Measurements from ENCODE around the gene OR10P1.
"Not testable (repeated sequence)": the region's sequence is repeated elsewhere in the genome, so short reads cannot be mapped to it uniquely, and the experiment has no call there.

Gene OR10P1

GRCh38 chr12:55636116-55636655 lies 506 bp upstream of the OR10P1 start:
- Mint-ChIP-seq H3K4me3 (no peak overlapping the region), H3K36me3 (no peaks in the 10 kb centered on the region), H3K9me3 (no peaks in the 10 kb centered on the region), H3K4me1 (peaks cover 2% of the 10 kb centered on the region), H3K27ac (no peak overlapping the region), H3K27me3 (peaks cover 14% of the 10 kb centered on the region)
- ATAC-seq (ENCODE audit: low read depth) (no peak), DNase-seq (ENCODE audit: low spot score in 2 of 2) (no peak)

- Mint-ChIP-seq H3K36me3 (no peaks in the 10 kb centered on the region), H3K9me3 (no peaks in the 10 kb centered on the region), H3K27ac (no peak overlapping the region), H3K4me3 (no peak overlapping the region), H3K4me1 (peaks cover 14% of the 10 kb centered on the region), H3K27me3 (peaks cover 10% of the 10 kb centered on the region)
- no peak for DNase-seq (ENCODE audit: low spot score in 2 of 2)
- no peak for ATAC-seq (ENCODE audit: low read depth)
These were observed 775 bp downstream of the OR10P1 start for GRCh38 chr12:55637467-55637866.

GRCh38 chr12:55641595-55641994 lies 4.9 kb downstream of the OR10P1 start:
- no peaks in the 10 kb centered on the region for H3K9me3 Mint-ChIP-seq
- H3K36me3 Mint-ChIP-seq = no peaks in the 10 kb centered on the region
- DNase-seq (ENCODE audit: low spot score in 2 of 2) (no peak), ATAC-seq (ENCODE audit: low read depth) (no peak)
- no peak overlapping the region for H3K4me3 Mint-ChIP-seq
- peaks cover 25% of the 10 kb centered on the region for H3K4me1 Mint-ChIP-seq
- peak overlapping the region; percentile 88 for H3K27ac Mint-ChIP-seq
- peaks cover 6% of the 10 kb centered on the region for H3K27me3 Mint-ChIP-seq

- H3K27ac Mint-ChIP-seq = peak overlapping the region; percentile 88
- peaks cover 1% of the 10 kb centered on the region for H3K9me3 Mint-ChIP-seq
- H3K4me1 Mint-ChIP-seq = peaks cover 29% of the 10 kb centered on the region
- no peaks in the 10 kb centered on the region for H3K36me3 Mint-ChIP-seq
- peak overlapping the region; percentile 39 for H3K4me3 Mint-ChIP-seq
- H3K27me3 Mint-ChIP-seq = peaks cover 2% of the 10 kb centered on the region
- DNase-seq (ENCODE audit: low spot score in 2 of 2) (no peak), ATAC-seq (ENCODE audit: low read depth) (peak; percentile 42)
These were observed 5.6 kb downstream of the OR10P1 start for GRCh38 chr12:55642267-55642666.

GRCh38 chr12:55642669-55643068 lies 6.0 kb downstream of the OR10P1 start:
- Mint-ChIP-seq H3K4me3 (peak overlapping the region; percentile 39), H3K36me3 (no peaks in the 10 kb centered on the region), H3K4me1 (peaks cover 29% of the 10 kb centered on the region), H3K27ac (peak overlapping the region; percentile 88), H3K27me3 (no peaks in the 10 kb centered on the region), H3K9me3 (peaks cover 1% of the 10 kb centered on the region)
- DNase-seq (ENCODE audit: low spot score in 2 of 2) (peak in 1 of 2 donors; percentile 27), ATAC-seq (ENCODE audit: low read depth) (peak; percentile 53)

GRCh38 chr12:55644591-55644990 lies 7.9 kb downstream of the OR10P1 start:
- ATAC-seq (ENCODE audit: low read depth) (no peak), DNase-seq (ENCODE audit: low spot score in 2 of 2) (no peak)
- H3K36me3 Mint-ChIP-seq = no peaks in the 10 kb centered on the region
- no peak overlapping the region for H3K4me3 Mint-ChIP-seq
- H3K27me3 Mint-ChIP-seq = no peaks in the 10 kb centered on the region
- peaks cover 2% of the 10 kb centered on the region for H3K9me3 Mint-ChIP-seq
- H3K4me1 Mint-ChIP-seq = peaks cover 29% of the 10 kb centered on the region
- no peak overlapping the region for H3K27ac Mint-ChIP-seq

- H3K36me3 Mint-ChIP-seq = peaks cover 4% of the 10 kb centered on the region
- H3K4me3 Mint-ChIP-seq = no peak overlapping the region
- peaks cover 7% of the 10 kb centered on the region for H3K9me3 Mint-ChIP-seq
- no peak for ATAC-seq (ENCODE audit: low read depth)
- peaks cover 25% of the 10 kb centered on the region for H3K4me1 Mint-ChIP-seq
- DNase-seq (ENCODE audit: low spot score in 2 of 2) = no peak
- H3K27me3 Mint-ChIP-seq = no peaks in the 10 kb centered on the region
- H3K27ac Mint-ChIP-seq = no peak overlapping the region
These were observed 10.3 kb downstream of the OR10P1 start for GRCh38 chr12:55647027-55647426.

- ATAC-seq (ENCODE audit: low read depth); H3K9me3 Mint-ChIP-seq; H3K27me3 Mint-ChIP-seq; DNase-seq (ENCODE audit: low spot score in 2 of 2); H3K4me3 Mint-ChIP-seq; H3K36me3 Mint-ChIP-seq: not testable (repeated sequence)
- peaks cover 12% of the 10 kb centered on the region for H3K4me1 Mint-ChIP-seq
- H3K27ac Mint-ChIP-seq = peak overlapping the region; percentile 49
These were observed 14.1 kb downstream of the OR10P1 start for GRCh38 chr12:55650620-55651298.

- no peaks in the 10 kb centered on the region for H3K27me3 Mint-ChIP-seq
- H3K27ac Mint-ChIP-seq = peak overlapping the region; percentile 49
- H3K4me1 Mint-ChIP-seq = peaks cover 13% of the 10 kb centered on the region
- H3K4me3 Mint-ChIP-seq = no peak overlapping the region
- DNase-seq (ENCODE audit: low spot score in 2 of 2) (no peak), ATAC-seq (ENCODE audit: low read depth) (no peak)
- peaks cover 4% of the 10 kb centered on the region for H3K36me3 Mint-ChIP-seq
- peaks cover 8% of the 10 kb centered on the region for H3K9me3 Mint-ChIP-seq
These were observed 14.6 kb downstream of the OR10P1 start for GRCh38 chr12:55651299-55651683.

GRCh38 chr12:55652352-55652751 lies 15.7 kb downstream of the OR10P1 start:
- no peak overlapping the region for H3K4me3 Mint-ChIP-seq
- ATAC-seq (ENCODE audit: low read depth) (peak; percentile 61), DNase-seq (ENCODE audit: low spot score in 2 of 2) (no peak)
- peaks cover 4% of the 10 kb centered on the region for H3K36me3 Mint-ChIP-seq
- no peaks in the 10 kb centered on the region for H3K27me3 Mint-ChIP-seq
- H3K27ac Mint-ChIP-seq = no peak overlapping the region
- H3K9me3 Mint-ChIP-seq = peaks cover 7% of the 10 kb centered on the region
- H3K4me1 Mint-ChIP-seq = peaks cover 12% of the 10 kb centered on the region

GRCh38 chr12:55653031-55653430 lies 16.3 kb downstream of the OR10P1 start:
- peak; percentile 16 for ATAC-seq (ENCODE audit: low read depth)
- Mint-ChIP-seq H3K4me1 (peaks cover 12% of the 10 kb centered on the region), H3K27me3 (no peaks in the 10 kb centered on the region), H3K9me3 (peaks cover 7% of the 10 kb centered on the region), H3K27ac (no peak overlapping the region), H3K36me3 (peaks cover 4% of the 10 kb centered on the region), H3K4me3 (no peak overlapping the region)
- DNase-seq (ENCODE audit: low spot score in 2 of 2) = no peak

- H3K4me1 Mint-ChIP-seq = peaks cover 12% of the 10 kb centered on the region
- DNase-seq (ENCODE audit: low spot score in 2 of 2) (no peak), ATAC-seq (ENCODE audit: low read depth) (no peak)
- peaks cover 6% of the 10 kb centered on the region for H3K9me3 Mint-ChIP-seq
- peaks cover 4% of the 10 kb centered on the region for H3K36me3 Mint-ChIP-seq
- H3K27me3 Mint-ChIP-seq = no peaks in the 10 kb centered on the region
- no peak overlapping the region for H3K4me3 Mint-ChIP-seq
- no peak overlapping the region for H3K27ac Mint-ChIP-seq
These were observed 18.0 kb downstream of the OR10P1 start for GRCh38 chr12:55654511-55655214.

GRCh38 chr12:55657212-55657611 lies 20.5 kb downstream of the OR10P1 start:
- H3K4me1 Mint-ChIP-seq = peaks cover 5% of the 10 kb centered on the region
- ATAC-seq (ENCODE audit: low read depth) (no peak), DNase-seq (ENCODE audit: low spot score in 2 of 2) (no peak)
- H3K36me3 Mint-ChIP-seq = no peaks in the 10 kb centered on the region
- no peak overlapping the region for H3K27ac Mint-ChIP-seq
- H3K4me3 Mint-ChIP-seq = no peak overlapping the region
- peaks cover 1% of the 10 kb centered on the region for H3K9me3 Mint-ChIP-seq
- no peaks in the 10 kb centered on the region for H3K27me3 Mint-ChIP-seq

GRCh38 chr12:55658212-55658611 lies 21.5 kb downstream of the OR10P1 start:
- no peaks in the 10 kb centered on the region for H3K9me3 Mint-ChIP-seq
- H3K36me3 Mint-ChIP-seq = no peaks in the 10 kb centered on the region
- no peak for ATAC-seq (ENCODE audit: low read depth)
- no peak overlapping the region for H3K27ac Mint-ChIP-seq
- H3K27me3 Mint-ChIP-seq = no peaks in the 10 kb centered on the region
- peaks cover 4% of the 10 kb centered on the region for H3K4me1 Mint-ChIP-seq
- DNase-seq (ENCODE audit: low spot score in 2 of 2) = no peak
- no peak overlapping the region for H3K4me3 Mint-ChIP-seq

All from memory B cell (primary cell).